WTC11 (cell line): ENCODE measurements around the gene KCNJ4. TPM values are rescaled to one million over a fixed set of nuclear protein-coding genes. Genes with fewer than 3 reads are reported as not detected.
"Not testable (repeated sequence)": the region's sequence is repeated elsewhere in the genome, so short reads cannot be mapped to it uniquely, and the experiment has no call there.

Experiments
- ATAC-seq: fragments of 200-7000 bp; cut with Tn5 transposase; 2 replicates; pipeline ENCODE4 v1.10.0; 2021; ENCODE audit warnings: mild to moderate bottlenecking, moderate library complexity
- CTCF ChIA-PET: fragments of 300-600 bp; sonication (Branson Sonifier 250); formaldehyde crosslinking; loops from one replicate; lab custom pipeline; 2021; ENCODE audit warnings: antibody characterized with exemption; lab: Charles Lee
- POLR2A ChIA-PET: fragments of 350-600 bp; sonication (Branson Sonifier 250); formaldehyde crosslinking; loops from one replicate; lab custom pipeline; 2021; ENCODE audit warnings: antibody characterized with exemption; lab: Charles Lee
- DNase-seq: peaks from one replicate; pipeline ENCODE4 v3.0.0; 2021; ENCODE audit warnings: low spot score
- H3K27ac Mint-ChIP-seq: 2 replicates; pipeline ENCODE4 v1.8.0; 2021; ENCODE audit warnings: mixed read lengths
- H3K27me3 Mint-ChIP-seq: 2 replicates; pipeline ENCODE4 v1.8.0; 2021; ENCODE audit warnings: low read depth, mild to moderate bottlenecking, moderate library complexity, mixed read lengths
- H3K36me3 Mint-ChIP-seq: 2 replicates; pipeline ENCODE4 v1.8.0; 2021; ENCODE audit warnings: mixed read lengths
- H3K4me1 Mint-ChIP-seq: 2 replicates; pipeline ENCODE4 v1.8.0; 2022; ENCODE audit warnings: mixed read lengths
- H3K4me3 Mint-ChIP-seq: 2 replicates; pipeline ENCODE4 v1.8.0; 2021; ENCODE audit warnings: mild to moderate bottlenecking, moderate library complexity, mixed read lengths
- H3K9me3 Mint-ChIP-seq: 2 replicates; pipeline ENCODE4 v1.8.0; 2021; ENCODE audit warnings: mixed read lengths
- CREM ChIP-seq: sonication (generic); formaldehyde crosslinking; IDR thresholded peaks from 2 replicates; pipeline ENCODE4 v1.8.1; 2022; ENCODE audit warnings: mild to moderate bottlenecking, missing genetic modification reagents, moderate library complexity
- E2F5 ChIP-seq: sonication (generic); formaldehyde crosslinking; IDR thresholded peaks from 2 replicates; pipeline ENCODE4 v1.8.1; 2022; ENCODE audit warnings: mild to moderate bottlenecking, moderate library complexity, missing genetic modification reagents
- EMX1 ChIP-seq: fragments of 250-450 bp; sonication (Bioruptor Pico); IDR thresholded peaks from 2 replicates; pipeline ENCODE4 v1.8.0; 2021; ENCODE audit warnings: mild to moderate bottlenecking
- FOXJ3 ChIP-seq: sonication (generic); formaldehyde crosslinking; IDR thresholded peaks from 2 replicates; pipeline ENCODE4 v1.9.0; 2021; ENCODE audit warnings: missing genetic modification reagents, mild to moderate bottlenecking, borderline replicate concordance
- MXD4 ChIP-seq: fragments of 250-450 bp; sonication (Bioruptor Pico); IDR thresholded peaks from 2 replicates; pipeline ENCODE4 v1.8.0; 2021; ENCODE audit warnings: mild to moderate bottlenecking, moderate library complexity, borderline replicate concordance
- NR1H2 ChIP-seq: sonication (generic); formaldehyde crosslinking; IDR thresholded peaks from 2 replicates; pipeline ENCODE4 v1.9.0; 2021; ENCODE audit warnings: mild to moderate bottlenecking, moderate library complexity, missing genetic modification reagents
- NR3C1 ChIP-seq: sonication (generic); formaldehyde crosslinking; conservative IDR thresholded peaks from 2 replicates; pipeline ENCODE4 v1.8.1; 2023; ENCODE audit warnings: low read depth, mild to moderate bottlenecking, missing genetic modification reagents
- OVOL2 ChIP-seq: fragments of 250-450 bp; sonication (Bioruptor Pico); IDR thresholded peaks from 2 replicates; pipeline ENCODE4 v1.9.0; 2021; ENCODE audit warnings: mild to moderate bottlenecking, borderline replicate concordance
- PRRX2 ChIP-seq: fragments of 250-450 bp; sonication (Bioruptor Pico); IDR thresholded peaks from 2 replicates; pipeline ENCODE4 v1.8.0; 2021; ENCODE audit warnings: mild to moderate bottlenecking
- ZBTB21 ChIP-seq: sonication (generic); formaldehyde crosslinking; IDR thresholded peaks from 2 replicates; pipeline ENCODE4 v1.8.1; 2023; ENCODE audit warnings: mild to moderate bottlenecking, missing genetic modification reagents, borderline replicate concordance
- ZNF219 ChIP-seq: sonication (generic); formaldehyde crosslinking; IDR thresholded peaks from 2 replicates; pipeline ENCODE4 v1.8.0; 2023; ENCODE audit warnings: missing genetic modification reagents, mild to moderate bottlenecking, borderline replicate concordance
- ZNF281 ChIP-seq: sonication (generic); formaldehyde crosslinking; IDR thresholded peaks from 2 replicates; pipeline ENCODE4 v1.8.0; 2023; ENCODE audit warnings: mild to moderate bottlenecking, missing genetic modification reagents
- ZNF532 ChIP-seq: fragments of 250-450 bp; sonication (Bioruptor Pico); IDR thresholded peaks from 2 replicates; pipeline ENCODE4 v1.9.0; 2021; ENCODE audit warnings: mild to moderate bottlenecking, borderline replicate concordance
- total RNA-seq: library from RNA; stranded (reverse); gene quantifications from 3 replicates; pipeline ENCODE4 v1.2.3, GENCODE V29; 2021
- TF ChIP-seq, protein P1 (sequence below): sonication (generic); formaldehyde crosslinking; conservative IDR thresholded peaks from 2 replicates; pipeline ENCODE4 v1.8.1; 2022; ENCODE audit warnings: mild to moderate bottlenecking, missing genetic modification reagents
- TF ChIP-seq, protein P2 (sequence below): sonication (generic); formaldehyde crosslinking; IDR thresholded peaks from 2 replicates; pipeline ENCODE4 v1.8.0; 2022; ENCODE audit warnings: mild to moderate bottlenecking, missing genetic modification reagents
- TF ChIP-seq, protein P3 (sequence below): fragments of 200-600 bp; IDR thresholded peaks from 2 replicates; pipeline ENCODE4 v1.8.0; 2022; ENCODE audit warnings: antibody characterized with exemption

The KCNJ4 gene
- total RNA-seq, 1 experiment from 2014 or later = 3.1 TPM

DNA sequence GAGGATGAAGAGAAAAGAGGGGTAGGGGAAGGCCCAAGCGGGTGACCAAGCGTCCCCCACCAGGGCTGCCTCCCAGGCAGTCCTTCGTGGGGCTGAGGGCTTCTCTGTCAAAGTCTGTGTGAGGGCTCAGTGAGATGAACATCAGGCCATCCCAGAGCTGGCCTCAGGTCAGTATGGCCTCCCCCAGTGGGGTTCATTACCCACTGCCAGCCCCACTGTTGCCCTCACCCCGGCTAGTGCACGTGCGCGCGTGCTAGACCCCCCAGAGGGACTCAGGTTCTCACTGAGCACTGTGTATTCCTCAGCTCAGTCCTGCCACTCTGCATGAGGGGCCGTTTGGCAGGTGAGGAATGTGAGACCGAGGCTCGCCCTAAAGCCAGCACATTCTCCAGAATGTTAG lies 16.2 kb upstream of the KCNJ4 start (continued):
- TF ChIP-seq ZNF532 (no peak), CREM (CRISPR knock-in tag) (no peak), ZBTB21 (CRISPR knock-in tag) (no peak)

DNA sequence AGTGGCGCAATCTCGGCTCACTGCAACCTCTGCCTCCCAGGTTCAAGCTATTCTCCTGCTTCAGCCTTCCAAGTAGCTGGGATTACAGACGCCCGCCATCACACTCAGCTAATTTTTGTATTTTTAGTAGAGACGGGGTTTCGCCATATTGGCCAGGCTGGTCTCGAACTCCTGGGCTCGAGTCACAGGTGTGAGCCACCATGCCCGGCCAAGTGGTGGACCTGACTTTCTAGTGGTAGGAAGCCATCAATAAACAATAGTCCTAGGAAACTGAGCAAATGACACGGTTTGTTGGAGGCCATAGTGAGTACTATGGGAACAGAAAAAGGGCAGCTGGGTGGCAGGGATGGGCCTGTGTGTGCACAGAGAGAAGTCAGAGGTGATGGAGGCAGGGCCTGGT lies 15.2 kb upstream of the KCNJ4 start:
- H3K27ac Mint-ChIP-seq, POLR2A ChIA-PET, H3K36me3 Mint-ChIP-seq, ATAC-seq, CTCF ChIA-PET, H3K9me3 Mint-ChIP-seq, H3K4me3 Mint-ChIP-seq, DNase-seq: not testable (repeated sequence)
- Mint-ChIP-seq H3K27me3 (peaks cover 38% of the 10 kb centered on the region), H3K4me1 (peaks cover 10% of the 10 kb centered on the region)

- POLR2A ChIA-PET = interaction anchor here (0.7 kb wide), 2 partner anchors 11 to 68 kb away, joined by 3 read pairs; no protein-coding TSS in a partner anchor
- DNase-seq (no peak), ATAC-seq (no peak)
- CTCF ChIA-PET = interaction anchor here (0.5 to 0.8 kb wide), 4 partner anchors 17 to 894 kb away, joined by 3 to 4 read pairs (median 3); no protein-coding TSS in a partner anchor
- no peaks in the 10 kb centered on the region for H3K9me3 Mint-ChIP-seq
- peaks cover 10% of the 10 kb centered on the region for H3K4me1 Mint-ChIP-seq
- TF ChIP-seq, protein P1, sequence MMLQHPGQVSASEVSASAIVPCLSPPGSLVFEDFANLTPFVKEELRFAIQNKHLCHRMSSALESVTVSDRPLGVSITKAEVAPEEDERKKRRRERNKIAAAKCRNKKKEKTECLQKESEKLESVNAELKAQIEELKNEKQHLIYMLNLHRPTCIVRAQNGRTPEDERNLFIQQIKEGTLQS (CRISPR knock-in tag) = no peak
- TF ChIP-seq, protein P2, sequence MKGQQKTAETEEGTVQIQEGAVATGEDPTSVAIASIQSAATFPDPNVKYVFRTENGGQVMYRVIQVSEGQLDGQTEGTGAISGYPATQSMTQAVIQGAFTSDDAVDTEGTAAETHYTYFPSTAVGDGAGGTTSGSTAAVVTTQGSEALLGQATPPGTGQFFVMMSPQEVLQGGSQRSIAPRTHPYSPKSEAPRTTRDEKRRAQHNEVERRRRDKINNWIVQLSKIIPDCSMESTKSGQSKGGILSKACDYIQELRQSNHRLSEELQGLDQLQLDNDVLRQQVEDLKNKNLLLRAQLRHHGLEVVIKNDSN = no peak
- no peak for TF ChIP-seq OVOL2 (CRISPR knock-in tag)
- no peak for TF ChIP-seq EMX1 (CRISPR knock-in tag)
- TF ChIP-seq NR1H2 (CRISPR knock-in tag) = no peak
- H3K27ac Mint-ChIP-seq = no peak overlapping the region
- no peaks in the 10 kb centered on the region for H3K36me3 Mint-ChIP-seq
- peaks cover 45% of the 10 kb centered on the region for H3K27me3 Mint-ChIP-seq
- H3K4me3 Mint-ChIP-seq = no peak overlapping the region
Measured at GRCh38 chr22:38469306-38469781, 14.3 kb upstream of the KCNJ4 start.

DNA sequence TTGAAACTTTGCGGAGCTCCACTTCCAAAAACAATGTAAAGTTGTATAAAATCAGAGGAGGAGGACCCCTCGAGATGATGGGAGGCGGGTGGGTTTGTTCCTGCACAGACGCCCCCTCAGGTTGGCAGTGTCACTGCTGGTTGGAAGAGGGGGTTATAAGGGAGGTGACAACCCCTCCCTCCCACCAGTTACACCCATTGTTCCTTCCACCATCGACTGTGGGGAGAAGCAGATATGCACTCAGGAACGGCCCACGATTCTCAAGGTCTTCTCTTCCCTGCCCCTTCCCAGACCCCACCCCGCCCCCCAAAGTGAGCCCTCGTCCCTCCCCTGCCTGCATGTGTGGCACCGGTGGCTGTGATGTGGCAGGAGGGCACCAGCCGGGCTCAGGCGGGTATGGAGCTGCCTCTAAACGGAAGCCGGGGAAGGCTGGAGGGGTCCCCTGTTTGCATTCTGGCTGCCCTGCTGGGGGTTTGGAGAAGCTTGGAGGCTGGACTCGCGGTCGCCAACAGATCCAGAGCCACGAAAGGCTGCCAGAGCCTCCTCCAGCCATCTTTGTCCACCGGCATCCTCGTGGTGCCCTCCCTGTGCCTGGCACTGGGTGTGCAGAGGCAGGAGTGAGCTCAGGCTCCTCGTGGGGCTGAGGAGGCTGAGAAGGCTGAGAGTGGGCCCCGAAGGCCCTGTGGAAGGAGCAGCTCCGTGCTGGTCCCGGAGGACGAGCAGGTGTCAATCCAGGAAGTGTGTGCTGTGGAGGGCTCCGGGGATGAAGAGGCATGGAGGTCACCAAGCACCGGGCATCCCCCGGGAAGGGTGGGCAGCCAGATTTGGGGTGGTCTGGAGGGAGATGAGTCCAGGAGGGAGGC lies 13.7 kb upstream of the KCNJ4 start:
- CTCF ChIA-PET = interaction anchor here (0.5 to 1.9 kb wide), 5 partner anchors 17 to 894 kb away, joined by 3 to 5 read pairs (median 3); no protein-coding TSS in a partner anchor
- Mint-ChIP-seq H3K4me1 (peaks cover 15% of the 10 kb centered on the region), H3K9me3 (no peaks in the 10 kb centered on the region), H3K36me3 (no peaks in the 10 kb centered on the region), H3K27me3 (peaks cover 51% of the 10 kb centered on the region), H3K4me3 (peak overlapping the region; percentile 68), H3K27ac (no peak overlapping the region)
- POLR2A ChIA-PET = interaction anchor here (0.7 kb wide), 1 partner anchor 12 kb away, joined by 3 read pairs; no protein-coding TSS in a partner anchor
- peak; percentile 66 for ATAC-seq
- DNase-seq = peak; percentile 44
- TF ChIP-seq E2F5 (CRISPR knock-in tag) = no peak
- TF ChIP-seq NR3C1 (CRISPR knock-in tag) = no peak
- TF ChIP-seq, protein P3, sequence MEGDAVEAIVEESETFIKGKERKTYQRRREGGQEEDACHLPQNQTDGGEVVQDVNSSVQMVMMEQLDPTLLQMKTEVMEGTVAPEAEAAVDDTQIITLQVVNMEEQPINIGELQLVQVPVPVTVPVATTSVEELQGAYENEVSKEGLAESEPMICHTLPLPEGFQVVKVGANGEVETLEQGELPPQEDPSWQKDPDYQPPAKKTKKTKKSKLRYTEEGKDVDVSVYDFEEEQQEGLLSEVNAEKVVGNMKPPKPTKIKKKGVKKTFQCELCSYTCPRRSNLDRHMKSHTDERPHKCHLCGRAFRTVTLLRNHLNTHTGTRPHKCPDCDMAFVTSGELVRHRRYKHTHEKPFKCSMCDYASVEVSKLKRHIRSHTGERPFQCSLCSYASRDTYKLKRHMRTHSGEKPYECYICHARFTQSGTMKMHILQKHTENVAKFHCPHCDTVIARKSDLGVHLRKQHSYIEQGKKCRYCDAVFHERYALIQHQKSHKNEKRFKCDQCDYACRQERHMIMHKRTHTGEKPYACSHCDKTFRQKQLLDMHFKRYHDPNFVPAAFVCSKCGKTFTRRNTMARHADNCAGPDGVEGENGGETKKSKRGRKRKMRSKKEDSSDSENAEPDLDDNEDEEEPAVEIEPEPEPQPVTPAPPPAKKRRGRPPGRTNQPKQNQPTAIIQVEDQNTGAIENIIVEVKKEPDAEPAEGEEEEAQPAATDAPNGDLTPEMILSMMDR = no peak
- TF ChIP-seq FOXJ3 (CRISPR knock-in tag) = no peak
- no peak for TF ChIP-seq MXD4 (CRISPR knock-in tag)
- TF ChIP-seq PRRX2 (CRISPR knock-in tag) = no peak
- no peak for TF ChIP-seq ZNF281 (CRISPR knock-in tag)
- no peak for TF ChIP-seq ZBTB21 (CRISPR knock-in tag)
- TF ChIP-seq ZNF219 (CRISPR knock-in tag) = no peak
